ENCODE measurements around the gene SHANK1.
A peak's percentile ranks its signal among the peaks of the same experiment; 100 is the strongest.

The SHANK1 gene

GRCh38 chr19:50741179-50741933 is 21.8 kb upstream of the SHANK1 start:
- TF ChIP-seq ZNF274 (IDR thresholded peaks at IDR 0.05; ENCODE audit: low read depth, low read length), result no peak
- H3K4me3 ChIP-seq (ENCODE audit: low read length), result no peak overlapping the region

DNA sequence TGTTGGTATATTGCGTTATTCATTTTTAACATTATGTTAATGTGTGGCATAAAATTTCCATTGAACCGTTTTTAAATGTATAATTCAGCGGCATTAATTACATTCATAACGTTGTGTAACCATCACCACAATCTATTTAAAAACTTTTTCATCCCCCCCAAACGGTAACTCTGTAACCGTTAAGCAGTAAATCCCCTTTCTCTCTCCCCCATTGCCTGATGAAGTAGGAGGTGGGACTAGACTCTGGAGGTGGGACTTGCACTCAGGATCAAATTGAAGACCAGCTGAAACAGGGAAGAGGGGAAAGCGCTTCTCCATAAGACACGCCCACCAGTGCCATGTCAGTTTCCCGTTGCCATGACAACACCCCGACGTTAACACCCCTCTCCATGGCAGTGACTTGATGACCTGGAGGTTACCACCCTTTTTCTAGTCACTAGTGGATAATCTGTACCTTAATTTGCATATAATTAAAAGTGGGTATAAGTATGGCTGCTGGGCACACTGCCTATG is 20.4 kb upstream of the SHANK1 start:
- H3K4me3 ChIP-seq (ENCODE audit: low read length), result no peak overlapping the region
- TF ChIP-seq ZNF274 (IDR thresholded peaks at IDR 0.05; ENCODE audit: low read depth, low read length), result no peak

GRCh38 chr19:50739132-50739913 is 19.7 kb upstream of the SHANK1 start:
- TF ChIP-seq ZNF274 (IDR thresholded peaks at IDR 0.05; ENCODE audit: low read depth, low read length), result no peak
- no peak overlapping the region for H3K4me3 ChIP-seq (ENCODE audit: low read length)

- TF ChIP-seq ZNF274 (IDR thresholded peaks at IDR 0.05; ENCODE audit: low read depth, low read length), result no peak
- no peak overlapping the region for H3K4me3 ChIP-seq (ENCODE audit: low read length)
Observed at GRCh38 chr19:50736338-50736737, 16.7 kb upstream of the SHANK1 start.

DNA sequence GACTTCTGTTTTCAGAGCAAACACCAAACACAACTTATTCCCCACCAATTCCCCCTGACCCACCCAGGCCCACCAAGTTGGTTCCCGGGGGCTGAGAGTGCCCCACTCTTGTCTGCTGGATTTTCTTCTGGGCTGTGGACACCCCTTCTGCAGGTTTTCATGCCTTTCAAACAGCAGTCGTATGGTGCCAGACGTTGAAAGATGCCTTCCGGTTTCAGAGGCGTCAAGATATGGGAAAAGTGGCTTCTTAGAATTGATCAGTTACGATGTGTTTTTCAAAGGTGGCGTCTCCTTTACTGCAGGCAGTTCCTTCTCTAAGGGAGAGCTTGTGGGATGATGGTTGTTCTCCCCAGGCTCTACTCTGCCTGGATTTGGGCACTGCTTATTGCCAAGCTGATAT is 16.3 kb upstream of the SHANK1 start:
- TF ChIP-seq ZNF274 (IDR thresholded peaks at IDR 0.05; ENCODE audit: low read depth, low read length), result no peak
- H3K4me3 ChIP-seq (ENCODE audit: low read length), result no peak overlapping the region

- TF ChIP-seq ZNF274 (IDR thresholded peaks at IDR 0.05; ENCODE audit: low read depth, low read length), result no peak
- no peak overlapping the region for H3K4me3 ChIP-seq (ENCODE audit: low read length)
Observed at GRCh38 chr19:50729894-50730293, 10.3 kb upstream of the SHANK1 start.

- no peak overlapping the region for H3K4me3 ChIP-seq (ENCODE audit: low read length)
- no peak for TF ChIP-seq ZNF274 (IDR thresholded peaks at IDR 0.05; ENCODE audit: low read depth, low read length)
Observed at GRCh38 chr19:50728084-50728737, 8.6 kb upstream of the SHANK1 start.

DNA sequence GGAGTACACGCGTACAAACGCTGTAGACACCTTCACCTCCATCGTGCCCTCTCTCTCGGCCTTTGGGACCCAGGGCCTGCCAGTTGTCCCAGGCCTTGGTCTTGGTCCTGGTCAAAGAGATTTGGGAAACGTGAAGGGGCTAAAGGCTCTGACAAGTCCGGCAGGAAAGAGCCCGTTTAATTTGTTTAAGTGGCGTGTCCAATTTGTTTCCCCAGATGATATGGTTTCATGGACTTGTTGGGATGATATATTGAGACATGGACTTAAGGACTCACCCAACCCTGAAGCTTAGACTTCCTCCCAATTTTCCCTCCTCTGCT is 6.3 kb upstream of the SHANK1 start:
- H3K4me3 ChIP-seq (ENCODE audit: low read length), result no peak overlapping the region; the same call in 1 of the 2 replicates
- TF ChIP-seq ZNF274 (IDR thresholded peaks at IDR 0.05; ENCODE audit: low read depth, low read length), result no peak

DNA sequence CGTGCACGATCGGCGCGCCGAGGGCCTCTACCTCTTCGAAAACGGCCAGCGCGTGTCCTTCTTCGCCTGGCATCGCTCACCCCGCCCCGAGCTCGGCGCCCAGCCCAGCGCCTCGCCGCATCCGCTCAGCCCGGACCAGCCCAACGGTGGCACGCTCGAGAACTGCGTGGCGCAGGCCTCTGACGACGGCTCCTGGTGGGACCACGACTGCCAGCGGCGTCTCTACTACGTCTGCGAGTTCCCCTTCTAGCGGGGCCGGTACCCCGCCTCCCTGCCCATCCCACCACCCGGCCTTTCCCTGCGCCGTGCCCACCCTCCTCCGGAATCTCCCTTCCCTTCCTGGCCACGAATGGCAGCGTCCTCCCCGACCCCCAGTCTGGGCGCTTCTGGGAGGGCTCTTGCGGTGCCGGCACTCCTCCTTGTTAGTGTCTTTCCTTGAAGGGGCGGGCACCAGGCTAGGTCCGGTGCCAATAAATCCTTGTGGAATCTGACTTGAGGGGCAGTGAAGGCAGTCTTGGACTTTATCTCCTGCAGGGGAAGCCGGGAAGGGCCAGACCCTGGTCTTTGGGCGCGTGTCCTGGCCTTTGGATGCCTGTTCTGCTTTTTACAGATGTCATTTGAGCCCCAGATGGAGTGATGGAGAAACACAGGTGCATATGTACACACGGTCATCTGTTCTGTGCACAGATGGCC is 5.8 kb upstream of the SHANK1 start:
- no peak for TF ChIP-seq ZNF274 (IDR thresholded peaks at IDR 0.05; ENCODE audit: low read depth, low read length)
- peak overlapping the region; percentile 44 for H3K4me3 ChIP-seq (ENCODE audit: low read length)

DNA sequence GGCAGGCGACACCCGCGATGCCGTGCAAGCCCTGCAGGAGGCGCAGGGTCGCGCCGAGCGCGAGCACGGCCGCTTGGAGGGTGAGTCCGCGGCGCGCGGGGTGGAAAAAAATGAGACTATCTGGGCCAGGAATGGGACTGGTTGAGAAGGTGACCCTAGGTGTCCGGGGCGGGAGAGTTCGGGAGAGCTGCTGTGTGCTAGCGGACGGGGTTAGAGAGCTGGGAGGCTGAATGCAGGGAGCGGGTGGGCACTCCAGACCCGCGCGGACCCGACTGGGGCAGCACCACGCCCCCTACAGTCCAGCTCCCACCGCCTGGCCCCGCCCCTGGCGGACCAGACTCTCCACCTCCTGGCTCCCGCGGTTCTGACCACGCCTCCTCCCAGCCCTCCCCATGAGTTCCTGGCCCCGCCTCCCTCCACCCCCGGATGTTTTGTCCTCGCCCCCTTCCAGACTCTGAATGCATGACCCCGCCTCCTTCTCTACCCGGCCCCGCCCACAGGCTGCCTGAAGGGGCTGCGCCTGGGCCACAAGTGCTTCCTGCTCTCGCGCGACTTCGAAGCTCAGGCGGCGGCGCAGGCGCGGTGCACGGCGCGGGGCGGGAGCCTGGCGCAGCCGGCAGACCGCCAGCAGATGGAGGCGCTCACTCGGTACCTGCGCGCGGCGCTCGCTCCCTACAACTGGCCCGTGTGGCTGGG is 5.1 kb upstream of the SHANK1 start:
- TF ChIP-seq ZNF274 (IDR thresholded peaks at IDR 0.05; ENCODE audit: low read depth, low read length), result no peak
- peak overlapping the region; percentile 48 for H3K4me3 ChIP-seq (ENCODE audit: low read length)

GRCh38 chr19:50723735-50724521 is 4.3 kb upstream of the SHANK1 start:
- TF ChIP-seq ZNF274 (IDR thresholded peaks at IDR 0.05; ENCODE audit: low read depth, low read length), result no peak
- peak overlapping the region; percentile 48; the same call in 1 of the 2 replicates for H3K4me3 ChIP-seq (ENCODE audit: low read length)

- no peak for TF ChIP-seq ZNF274 (IDR thresholded peaks at IDR 0.05; ENCODE audit: low read depth, low read length)
- no peak within 1 kb of the TSS; the same call in 1 of the 2 replicates for H3K4me3 ChIP-seq (ENCODE audit: low read length)
Observed at GRCh38 chr19:50723069-50723468, 3.5 kb upstream of the SHANK1 start, which contains the start of gene CLEC11A. TSS of gene CLEC11A (plus strand) at chr19:50723364. CDS start at chr19:50723526, 162 bp downstream.
